ENCODE data around the gene FBXW2. TPM values are rescaled to one million over a fixed set of nuclear protein-coding genes. Genes with fewer than 3 reads are reported as not detected.

Gene FBXW2
- total and polyA plus RNA-seq, 3 experiments from 2014 or later, result 39.3 to 73.4 (median 73.2) TPM

GRCh38 chr9:120717176-120717575, 76.0 kb downstream of the FBXW2 start:
- peaks cover 0 to 5% (median 0%) of the 10 kb centered on the region in 3 donors for H3K36me3 Mint-ChIP-seq
- CTCF ChIA-PET, result no interaction called here
- H3K4me1 Mint-ChIP-seq, result peaks cover 17 to 23% (median 17%) of the 10 kb centered on the region in 3 donors
- no peak overlapping the region for H3K4me3 ChIP-seq (ENCODE audit: low read length)
- H3K36me3 ChIP-seq (ENCODE audit: insufficient read depth, low read length), result no peaks in the 10 kb centered on the region
- H3K27ac ChIP-seq (ENCODE audit: low read depth, low read length), result no peak overlapping the region
- H3K27ac Mint-ChIP-seq, result no peak overlapping the region
- H3K9me3 ChIP-seq (ENCODE audit: low read length), result no peaks in the 10 kb centered on the region
- H3K4me1 ChIP-seq (ENCODE audit: insufficient read depth, low read length), result peaks cover 18% of the 10 kb centered on the region
- DNase-seq, result no peak
- POLR2A ChIA-PET, result no interaction called here
- H3K27me3 Mint-ChIP-seq, result no peaks in the 10 kb centered on the region
- H3K9me3 Mint-ChIP-seq, result no peaks in the 10 kb centered on the region
- H3K27me3 ChIP-seq (ENCODE audit: insufficient read depth, low read length, poor library complexity, severe bottlenecking), result no peaks in the 10 kb centered on the region
- no peak overlapping the region for H3K4me3 Mint-ChIP-seq

GRCh38 chr9:120716483-120716882, 76.7 kb downstream of the FBXW2 start:
- no peaks in the 10 kb centered on the region for H3K36me3 ChIP-seq (ENCODE audit: insufficient read depth, low read length)
- no peaks in the 10 kb centered on the region for H3K9me3 ChIP-seq (ENCODE audit: low read length)
- H3K27me3 Mint-ChIP-seq, result no peaks in the 10 kb centered on the region
- H3K27ac Mint-ChIP-seq, result peak overlapping the region in 1 of 8 donors; percentile 10
- POLR2A ChIA-PET, result no interaction called here
- peaks cover 25% of the 10 kb centered on the region for H3K4me1 ChIP-seq (ENCODE audit: insufficient read depth, low read length)
- no peak overlapping the region for H3K4me3 ChIP-seq (ENCODE audit: low read length)
- peaks cover 23 to 30% (median 24%) of the 10 kb centered on the region in 3 donors for H3K4me1 Mint-ChIP-seq
- no peak for DNase-seq
- H3K27ac ChIP-seq (ENCODE audit: low read depth, low read length), result no peak overlapping the region
- peaks cover 0 to 5% (median 0%) of the 10 kb centered on the region in 3 donors for H3K36me3 Mint-ChIP-seq
- no peaks in the 10 kb centered on the region for H3K27me3 ChIP-seq (ENCODE audit: insufficient read depth, low read length, poor library complexity, severe bottlenecking)
- CTCF ChIA-PET, result interaction anchor here (0.9 kb wide), 1 partner anchor 96 kb away, joined by 3 read pairs; no protein-coding TSS in a partner anchor
- peak overlapping the region in 4 of 7 donors; percentile 42 to 81 (median 43) for H3K4me3 Mint-ChIP-seq
- H3K9me3 Mint-ChIP-seq, result no peaks in the 10 kb centered on the region

- Mint-ChIP-seq H3K27me3 (no peaks in the 10 kb centered on the region), H3K36me3 (peaks cover 0 to 5% (median 0%) of the 10 kb centered on the region in 3 donors), H3K4me1 (peaks cover 32 to 40% (median 34%) of the 10 kb centered on the region in 3 donors), H3K27ac (peak overlapping the region in 3 of 8 donors; percentile 10 to 17 (median 12)), H3K4me3 (peak overlapping the region; percentile 81 to 94 (median 83)), H3K9me3 (no peaks in the 10 kb centered on the region)
- Histone ChIP-seq H3K4me3 (ENCODE audit: low read length) (peak overlapping the region; percentile 74), H3K36me3 (ENCODE audit: insufficient read depth, low read length) (no peaks in the 10 kb centered on the region), H3K27me3 (ENCODE audit: insufficient read depth, low read length, poor library complexity, severe bottlenecking) (no peaks in the 10 kb centered on the region), H3K27ac (ENCODE audit: low read depth, low read length) (peak overlapping the region; percentile 56), H3K4me1 (ENCODE audit: insufficient read depth, low read length) (peaks cover 33% of the 10 kb centered on the region), H3K9me3 (ENCODE audit: low read length) (no peaks in the 10 kb centered on the region)
- ChIA-PET CTCF (interaction anchor here (0.9 kb wide), 1 partner anchor 95 kb away, joined by 3 read pairs; no protein-coding TSS in a partner anchor), POLR2A (no interaction called here)
- DNase-seq, result no peak
Observed at GRCh38 chr9:120715389-120715924, 77.8 kb downstream of the FBXW2 start.

GRCh38 chr9:120714846-120715388, 78.3 kb downstream of the FBXW2 start:
- DNase-seq, result no peak
- peak overlapping the region in 6 of 8 donors; percentile 26 to 82 (median 44) for H3K27ac Mint-ChIP-seq
- peak overlapping the region; percentile 74 for H3K4me3 ChIP-seq (ENCODE audit: low read length)
- H3K4me3 Mint-ChIP-seq, result peak overlapping the region; percentile 81 to 94 (median 83)
- no peaks in the 10 kb centered on the region for H3K27me3 Mint-ChIP-seq
- peaks cover 33 to 44% (median 35%) of the 10 kb centered on the region in 3 donors for H3K4me1 Mint-ChIP-seq
- no peaks in the 10 kb centered on the region for H3K9me3 Mint-ChIP-seq
- no peaks in the 10 kb centered on the region for H3K36me3 ChIP-seq (ENCODE audit: insufficient read depth, low read length)
- ChIA-PET POLR2A (interaction anchor here (0.6 kb wide), 1 partner anchor 32 kb away, joined by 3 read pairs; no protein-coding TSS in a partner anchor), CTCF (no interaction called here)
- H3K27ac ChIP-seq (ENCODE audit: low read depth, low read length), result peak overlapping the region; percentile 56
- H3K36me3 Mint-ChIP-seq, result peaks cover 0 to 5% (median 0%) of the 10 kb centered on the region in 3 donors
- H3K27me3 ChIP-seq (ENCODE audit: insufficient read depth, low read length, poor library complexity, severe bottlenecking), result no peaks in the 10 kb centered on the region
- H3K9me3 ChIP-seq (ENCODE audit: low read length), result no peaks in the 10 kb centered on the region
- H3K4me1 ChIP-seq (ENCODE audit: insufficient read depth, low read length), result peaks cover 33% of the 10 kb centered on the region

GRCh38 chr9:120714088-120714845, 78.9 kb downstream of the FBXW2 start, which contains the start of gene MEGF9:
TSS of gene MEGF9 (minus strand) at chr9:120714470. CDS start at chr9:120714358, 112 bp downstream.
- Mint-ChIP-seq H3K36me3 (peaks cover 0 to 5% (median 0%) of the 10 kb centered on the region in 3 donors), H3K4me1 (peaks cover 33 to 49% (median 35%) of the 10 kb centered on the region in 3 donors), H3K27me3 (no peaks in the 10 kb centered on the region), H3K4me3 (peak within 1 kb of the TSS; percentile 85 to 95 (median 88)), H3K9me3 (no peaks in the 10 kb centered on the region), H3K27ac (peak within 1 kb of the TSS; percentile 65 to 97 (median 82))
- Histone ChIP-seq H3K27ac (ENCODE audit: low read depth, low read length) (peak within 1 kb of the TSS; percentile 56), H3K4me3 (ENCODE audit: low read length) (peak within 1 kb of the TSS; percentile 74), H3K9me3 (ENCODE audit: low read length) (no peaks in the 10 kb centered on the region), H3K36me3 (ENCODE audit: insufficient read depth, low read length) (no peaks in the 10 kb centered on the region), H3K4me1 (ENCODE audit: insufficient read depth, low read length) (peaks cover 34% of the 10 kb centered on the region), H3K27me3 (ENCODE audit: insufficient read depth, low read length, poor library complexity, severe bottlenecking) (no peaks in the 10 kb centered on the region)
- ChIA-PET POLR2A (interaction anchor here (0.6 kb wide), 1 partner anchor 33 kb away, joined by 3 read pairs; no protein-coding TSS in a partner anchor), CTCF (no interaction called here)
- DNase-seq, result peak; percentile 94 to 97 (median 96)

- Mint-ChIP-seq H3K4me1 (peaks cover 33 to 54% (median 35%) of the 10 kb centered on the region in 3 donors), H3K9me3 (no peaks in the 10 kb centered on the region), H3K27me3 (no peaks in the 10 kb centered on the region), H3K27ac (peak overlapping the region; percentile 65 to 97 (median 82)), H3K4me3 (peak overlapping the region; percentile 85 to 95 (median 88)), H3K36me3 (peaks cover 0 to 5% (median 0%) of the 10 kb centered on the region in 3 donors)
- Histone ChIP-seq H3K27ac (ENCODE audit: low read depth, low read length) (peak overlapping the region; percentile 55), H3K9me3 (ENCODE audit: low read length) (no peaks in the 10 kb centered on the region), H3K27me3 (ENCODE audit: insufficient read depth, low read length, poor library complexity, severe bottlenecking) (no peaks in the 10 kb centered on the region), H3K4me1 (ENCODE audit: insufficient read depth, low read length) (peaks cover 38% of the 10 kb centered on the region), H3K36me3 (ENCODE audit: insufficient read depth, low read length) (no peaks in the 10 kb centered on the region), H3K4me3 (ENCODE audit: low read length) (peak overlapping the region; percentile 74)
- ChIA-PET POLR2A (no interaction called here), CTCF (no interaction called here)
- peak in 2 of 5 donors; percentile 8 to 25 for DNase-seq
Observed at GRCh38 chr9:120713257-120714087, 79.7 kb downstream of the FBXW2 start.

GRCh38 chr9:120712539-120713031, 80.6 kb downstream of the FBXW2 start:
- POLR2A ChIA-PET, result no interaction called here
- H3K9me3 ChIP-seq (ENCODE audit: low read length), result no peaks in the 10 kb centered on the region
- peak overlapping the region; percentile 85 to 95 (median 88) for H3K4me3 Mint-ChIP-seq
- no peak for DNase-seq
- H3K36me3 Mint-ChIP-seq, result peaks cover 0 to 5% (median 0%) of the 10 kb centered on the region in 3 donors
- H3K27ac ChIP-seq (ENCODE audit: low read depth, low read length), result no peak overlapping the region
- H3K27me3 ChIP-seq (ENCODE audit: insufficient read depth, low read length, poor library complexity, severe bottlenecking), result no peaks in the 10 kb centered on the region
- no peaks in the 10 kb centered on the region for H3K9me3 Mint-ChIP-seq
- H3K27ac Mint-ChIP-seq, result peak overlapping the region; percentile 77 to 97 (median 82)
- H3K4me1 ChIP-seq (ENCODE audit: insufficient read depth, low read length), result peaks cover 38% of the 10 kb centered on the region
- H3K4me1 Mint-ChIP-seq, result peaks cover 33 to 55% (median 35%) of the 10 kb centered on the region in 3 donors
- H3K36me3 ChIP-seq (ENCODE audit: insufficient read depth, low read length), result no peaks in the 10 kb centered on the region
- CTCF ChIA-PET, result interaction anchor here (1.0 to 1.4 kb wide), 2 partner anchors 43 to 93 kb away, joined by 4 to 9 read pairs; no protein-coding TSS in a partner anchor
- H3K27me3 Mint-ChIP-seq, result no peaks in the 10 kb centered on the region
- H3K4me3 ChIP-seq (ENCODE audit: low read length), result peak overlapping the region; percentile 74

Measured in CD8-positive, alpha-beta memory T cell (primary cell).